Stimulated activated effector memory CD8-positive, alpha-beta T cell treated with anti-CD3 and anti-CD28 coated beads, Interleukin-12 subunit alpha, Interleukin-12 subunit beta, amount 100 ng/mL, for 72 hours (primary cell): Measurements from ENCODE around the gene MDC1.
A peak's percentile ranks its signal among the peaks of the same experiment; 100 is the strongest.

Experiments
- ATAC-seq: fragments of 150-1000 bp; cut with Tn5 transposase; 2 replicates; pipeline ENCODE4 v1.10.0; 2021
- DNase-seq, 2 donors: peaks; one replicate each; pipeline ENCODE4 v3.0.0; 2021 to 2022; ENCODE audit warnings: low spot score in 2 of 2
- H3K27ac Mint-ChIP-seq: one replicate; pipeline ENCODE4 v1.8.0; 2022; ENCODE audit warnings: mild to moderate bottlenecking, mixed read lengths
- H3K36me3 Mint-ChIP-seq: one replicate; pipeline ENCODE4 v1.8.0; 2022; ENCODE audit warnings: mild to moderate bottlenecking, mixed read lengths
- H3K4me1 Mint-ChIP-seq: one replicate; pipeline ENCODE4 v1.8.0; 2022; ENCODE audit warnings: mixed read lengths
- H3K4me3 Mint-ChIP-seq: one replicate; pipeline ENCODE4 v1.8.0; 2022; ENCODE audit warnings: mild to moderate bottlenecking, mixed read lengths
- H3K9me3 Mint-ChIP-seq: one replicate; pipeline ENCODE4 v1.8.0; 2022; ENCODE audit warnings: mixed read lengths

MDC1 gene

GRCh38 chr6:30685157-30686008, 31.7 kb downstream of the MDC1 start:
- Mint-ChIP-seq H3K4me3 (peak overlapping the region; percentile 92), H3K36me3 (peaks cover 73% of the 10 kb centered on the region), H3K9me3 (no peaks in the 10 kb centered on the region), H3K27ac (peak overlapping the region; percentile 98), H3K4me1 (peaks cover 58% of the 10 kb centered on the region)
- DNase-seq (no peak), ATAC-seq (no peak)

- ATAC-seq (no peak), DNase-seq (peak in 1 of 2 donors; percentile 71)
- H3K9me3 Mint-ChIP-seq = no peaks in the 10 kb centered on the region
- H3K27ac Mint-ChIP-seq = peak overlapping the region; percentile 98
- H3K4me1 Mint-ChIP-seq = peaks cover 58% of the 10 kb centered on the region
- peaks cover 81% of the 10 kb centered on the region for H3K36me3 Mint-ChIP-seq
- H3K4me3 Mint-ChIP-seq = peak overlapping the region; percentile 92
These were observed 32.5 kb downstream of the MDC1 start for GRCh38 chr6:30684386-30685156.

DNA sequence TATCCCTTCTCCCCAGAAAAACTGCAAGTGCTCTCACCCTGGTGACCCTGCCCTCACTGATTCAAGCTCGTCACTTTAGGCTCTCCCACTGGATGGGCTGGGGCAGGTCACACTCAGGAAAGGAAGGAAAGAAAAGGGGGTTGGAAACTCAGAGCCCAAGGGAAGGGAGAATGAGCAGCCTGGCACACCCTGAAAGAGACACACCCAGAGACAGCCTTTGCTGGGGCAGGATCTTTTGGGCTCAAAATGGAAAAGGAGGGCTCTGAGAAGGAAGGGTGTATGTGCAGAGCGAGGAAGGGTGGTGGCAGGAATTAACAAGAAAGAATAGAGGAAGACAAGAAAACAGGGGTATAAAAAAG, 33.1 kb downstream of the MDC1 start:
- Mint-ChIP-seq H3K4me1 (peaks cover 58% of the 10 kb centered on the region), H3K27ac (peak overlapping the region; percentile 98), H3K4me3 (peak overlapping the region; percentile 92), H3K9me3 (no peaks in the 10 kb centered on the region), H3K36me3 (peaks cover 87% of the 10 kb centered on the region)
- ATAC-seq (no peak), DNase-seq (no peak)

DNA sequence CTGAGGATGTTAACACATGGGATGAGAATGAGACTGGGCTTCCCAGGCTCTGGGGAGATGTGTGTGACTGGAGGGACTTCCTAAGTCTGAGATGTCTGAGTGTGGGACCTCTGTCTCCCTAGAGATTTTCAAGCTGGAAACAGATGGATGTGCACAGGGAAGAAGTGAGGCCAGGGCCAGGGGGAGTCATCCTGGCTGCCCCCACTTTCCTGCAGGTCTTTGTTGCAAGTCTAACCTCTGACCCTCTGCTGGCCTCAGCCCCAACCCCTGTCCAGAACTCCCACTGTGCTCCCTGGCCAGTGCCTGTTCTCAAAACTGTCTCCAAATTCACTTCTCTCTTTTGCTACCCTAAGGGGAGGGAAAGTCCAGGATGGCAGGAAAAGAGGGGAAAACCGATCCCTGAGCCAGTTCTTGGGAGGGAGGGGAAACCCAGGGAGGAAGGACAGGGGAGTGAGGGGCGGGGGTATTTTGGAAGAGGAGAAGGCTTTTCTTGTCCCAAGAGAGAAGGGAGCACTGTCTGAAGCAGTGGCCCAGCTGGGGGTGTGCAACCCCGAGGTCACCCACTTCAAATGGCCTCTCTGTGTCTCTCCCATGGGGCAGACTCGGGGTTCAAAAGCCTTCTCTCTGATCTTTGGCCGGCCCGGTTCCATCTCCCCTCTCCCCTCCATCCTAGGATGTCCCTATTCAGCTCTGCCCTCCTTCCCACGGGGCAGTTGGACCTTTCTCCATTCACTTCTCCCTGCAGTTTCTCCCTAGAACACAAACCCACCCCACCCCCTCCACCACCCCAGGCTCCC, 33.7 kb downstream of the MDC1 start:
- H3K27ac Mint-ChIP-seq = peak overlapping the region; percentile 98
- ATAC-seq (no peak), DNase-seq (no peak)
- H3K4me1 Mint-ChIP-seq = peaks cover 56% of the 10 kb centered on the region
- H3K9me3 Mint-ChIP-seq = no peaks in the 10 kb centered on the region
- peaks cover 93% of the 10 kb centered on the region for H3K36me3 Mint-ChIP-seq
- peak overlapping the region; percentile 92 for H3K4me3 Mint-ChIP-seq

DNA sequence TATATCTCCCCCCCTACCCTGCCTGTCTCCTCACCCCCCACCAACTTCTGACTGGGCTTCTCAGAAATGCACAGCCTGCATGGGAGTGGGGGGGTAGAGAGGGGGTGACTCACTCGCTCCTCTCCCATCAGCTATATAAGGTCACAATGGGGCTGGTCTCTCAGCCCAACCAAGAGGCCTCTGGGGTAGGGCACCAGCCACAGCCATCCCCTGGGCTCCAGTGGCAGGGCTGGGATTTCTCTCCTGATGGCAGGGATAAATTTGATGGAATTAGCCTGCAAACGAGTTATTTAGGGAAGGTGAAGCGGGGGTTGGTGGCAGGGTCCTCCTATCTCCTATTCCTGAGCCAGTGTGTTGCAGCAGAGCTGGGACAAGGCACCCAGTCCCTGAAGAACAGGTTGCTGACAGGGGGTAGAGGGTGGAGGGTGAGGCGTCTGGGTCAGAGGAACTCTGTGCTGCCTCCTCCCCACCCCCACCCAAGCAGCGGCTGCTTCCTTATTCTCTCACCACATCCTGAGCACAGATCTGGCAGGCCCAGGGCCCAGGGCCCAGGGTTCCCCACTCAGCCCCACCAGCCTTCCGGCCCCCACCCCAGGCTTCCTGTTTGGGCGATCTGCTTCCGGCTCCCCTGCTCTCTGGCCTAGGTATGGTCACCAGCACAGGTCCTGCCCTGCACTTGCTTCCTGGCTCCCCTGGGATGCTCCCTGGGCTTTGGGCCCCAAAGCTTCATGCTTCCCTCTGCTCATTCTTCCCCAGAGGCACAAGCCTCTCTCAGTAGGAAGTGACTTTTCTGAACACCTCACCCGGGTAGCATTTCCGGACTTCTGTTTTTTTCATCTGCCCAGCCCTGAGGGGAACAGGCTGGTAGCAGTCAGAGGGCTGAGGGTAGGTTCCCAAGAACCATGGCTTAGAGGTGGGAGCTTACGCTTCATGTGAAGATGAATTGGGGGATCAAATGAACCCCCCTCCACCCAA, 34.7 kb downstream of the MDC1 start:
- Mint-ChIP-seq H3K4me1 (peaks cover 47% of the 10 kb centered on the region), H3K4me3 (peak overlapping the region; percentile 92), H3K9me3 (no peaks in the 10 kb centered on the region), H3K36me3 (peaks cover 100% of the 10 kb centered on the region), H3K27ac (peak overlapping the region; percentile 98)
- peak; percentile 65 to 91 for DNase-seq
- ATAC-seq = peak; percentile 70

- H3K4me1 Mint-ChIP-seq = peaks cover 46% of the 10 kb centered on the region
These were observed 35.3 kb downstream of the MDC1 start for GRCh38 chr6:30681766-30682142.

GRCh38 chr6:30679765-30680535, 37.1 kb downstream of the MDC1 start:
- peaks cover 55% of the 10 kb centered on the region for H3K4me1 Mint-ChIP-seq
- DNase-seq (no peak), ATAC-seq (no peak)
- H3K9me3 Mint-ChIP-seq = no peaks in the 10 kb centered on the region
- H3K27ac Mint-ChIP-seq = peak overlapping the region; percentile 98
- peaks cover 100% of the 10 kb centered on the region for H3K36me3 Mint-ChIP-seq
- peak overlapping the region; percentile 92 for H3K4me3 Mint-ChIP-seq

More at GRCh38 chr6:30681766-30682142, 35.3 kb downstream of the MDC1 start:
- peak overlapping the region; percentile 92 for H3K4me3 Mint-ChIP-seq
- no peaks in the 10 kb centered on the region for H3K9me3 Mint-ChIP-seq
- DNase-seq (no peak), ATAC-seq (no peak)
- peak overlapping the region; percentile 98 for H3K27ac Mint-ChIP-seq
- H3K36me3 Mint-ChIP-seq = peaks cover 100% of the 10 kb centered on the region

GRCh38 chr6:30678964-30679726, 37.9 kb downstream of the MDC1 start:
- peaks cover 55% of the 10 kb centered on the region for H3K4me1 Mint-ChIP-seq
- H3K4me3 Mint-ChIP-seq = peak overlapping the region; percentile 92
- peak; percentile 72 for ATAC-seq
- DNase-seq = peak; percentile 92 to 96
- peak overlapping the region; percentile 98 for H3K27ac Mint-ChIP-seq
- peaks cover 93% of the 10 kb centered on the region for H3K36me3 Mint-ChIP-seq
- H3K9me3 Mint-ChIP-seq = no peaks in the 10 kb centered on the region

- no peak overlapping the region for H3K4me3 Mint-ChIP-seq
- ATAC-seq = no peak
- peaks cover 49% of the 10 kb centered on the region for H3K4me1 Mint-ChIP-seq
- H3K36me3 Mint-ChIP-seq = peaks cover 79% of the 10 kb centered on the region
- DNase-seq = no peak
- peak overlapping the region; percentile 55 for H3K27ac Mint-ChIP-seq
- no peaks in the 10 kb centered on the region for H3K9me3 Mint-ChIP-seq
These were observed 40.3 kb downstream of the MDC1 start for GRCh38 chr6:30676660-30677285.

DNA sequence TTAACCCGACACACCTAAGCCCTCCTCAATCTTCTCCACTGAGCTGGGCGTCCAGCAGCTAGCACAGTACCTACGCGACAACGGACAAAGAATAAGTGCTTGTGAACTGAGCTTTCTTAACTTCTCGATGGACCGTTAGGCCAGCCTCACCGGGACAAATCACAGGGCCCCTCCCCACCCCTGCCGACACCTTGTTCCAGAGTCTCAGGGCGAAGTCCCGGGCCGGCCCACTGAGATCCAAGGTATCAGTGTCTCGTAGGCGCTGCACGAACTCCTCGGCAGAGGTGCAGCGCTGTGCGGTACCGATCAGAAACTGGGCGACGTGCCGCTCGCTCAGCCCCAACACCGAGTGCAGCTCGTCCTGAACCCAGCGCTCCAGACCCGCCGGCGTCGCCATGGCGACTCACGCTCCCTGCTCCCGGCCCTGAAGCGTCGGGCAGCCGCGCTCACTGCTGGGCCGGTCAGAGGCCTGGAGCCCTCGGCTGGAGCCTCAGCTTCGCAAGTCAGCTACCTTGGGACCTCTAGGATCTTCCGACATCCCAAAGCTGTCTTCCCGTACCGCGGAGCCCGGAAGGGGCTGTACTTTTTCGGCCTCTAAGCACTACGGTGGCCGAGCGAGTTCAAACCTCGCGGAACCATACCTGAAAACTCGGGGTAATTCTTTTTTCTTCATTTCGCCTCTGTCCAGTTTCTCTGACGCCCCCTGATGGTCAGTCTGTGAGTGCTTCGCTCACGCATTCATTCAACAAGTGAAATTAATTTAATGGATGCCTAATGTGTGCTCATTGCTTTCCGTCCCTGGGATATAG, 44.4 kb downstream of the MDC1 start, which contains the start of gene DHX16:
TSS of gene DHX16 (minus strand) at position 562 of the 809 bp plus-strand sequence. CDS start at position 397, 165 bp downstream.
- DNase-seq (peak; percentile 81 to 96), ATAC-seq (peak; percentile 88)
- peaks cover 33% of the 10 kb centered on the region for H3K4me1 Mint-ChIP-seq
- H3K4me3 Mint-ChIP-seq = peak within 1 kb of the TSS; percentile 85
- H3K36me3 Mint-ChIP-seq = peaks cover 77% of the 10 kb centered on the region
- H3K27ac Mint-ChIP-seq = peak within 1 kb of the TSS; percentile 89
- H3K9me3 Mint-ChIP-seq = no peaks in the 10 kb centered on the region

GRCh38 chr6:30670760-30671527, 46.1 kb downstream of the MDC1 start:
- peaks cover 77% of the 10 kb centered on the region for H3K36me3 Mint-ChIP-seq
- H3K4me1 Mint-ChIP-seq = peaks cover 32% of the 10 kb centered on the region
- no peaks in the 10 kb centered on the region for H3K9me3 Mint-ChIP-seq
- ATAC-seq (no peak), DNase-seq (no peak)
- H3K4me3 Mint-ChIP-seq = peak overlapping the region; percentile 85
- H3K27ac Mint-ChIP-seq = peak overlapping the region; percentile 89
